Limb (tissue), 2 donors: ENCODE measurements around the gene OR52E1.

Source experiments
- DNase-seq, 2 donors: peaks; one replicate each; pipeline ENCODE4 v3.0.0-alpha.2; 2016; ENCODE audit errors: extremely low spot score in 2 of 2

The OR52E1 gene

DNA sequence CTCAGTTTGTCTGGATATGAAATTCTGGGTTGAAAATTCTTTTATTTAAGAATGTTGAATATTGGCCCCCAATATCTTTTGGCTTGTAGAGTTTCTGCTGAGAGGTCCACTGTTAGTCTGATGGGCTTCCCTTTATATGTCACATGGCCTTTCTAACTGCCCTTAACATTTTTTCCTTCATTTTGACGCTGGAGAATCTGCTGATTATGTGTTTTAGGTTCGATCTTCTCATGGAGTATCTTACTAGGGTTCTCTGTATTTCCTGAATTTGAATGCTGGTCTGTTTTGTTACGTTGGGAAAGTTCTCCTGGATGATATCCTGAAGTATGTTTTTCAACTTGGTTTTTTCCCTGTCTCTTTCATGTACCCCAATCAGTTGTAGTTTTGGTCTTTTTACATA, 46.0 kb downstream of the OR52E1 start:
- DNase-seq, result no peak

GRCh38 chr11:5117588-5117987, 48.2 kb downstream of the OR52E1 start:
- DNase-seq, result no peak

- DNase-seq, result no peak
Observed at GRCh38 chr11:5118893-5119292, 49.5 kb downstream of the OR52E1 start.
